Endothelial cell of umbilical vein (primary cell): Measurements from ENCODE around the gene RPSA. TPM values are rescaled to one million over a fixed set of nuclear protein-coding genes. Genes with fewer than 3 reads are reported as not detected.

Source experiments
- BruUV-seq: library from RNA; stranded (reverse); fragments of 400-500 nt; replicated peaks from 2 replicates; lab custom pipeline; 2021; lab: Mats Ljungman, UMichigan
- CTCF ChIA-PET: fragments of 300-600, 350-600 bp; sonication (Branson Sonifier 250); formaldehyde crosslinking; loops from one replicate; lab custom pipeline; 2021; ENCODE audit warnings: antibody characterized with exemption, inconsistent platforms; lab: Charles Lee
- POLR2A ChIA-PET: fragments of 300-600, 350-600 bp; sonication (Branson Sonifier 250); formaldehyde crosslinking; loops from one replicate; lab custom pipeline; 2021; ENCODE audit warnings: antibody characterized with exemption, inconsistent platforms; lab: Charles Lee
- DNase-seq: peaks from one replicate; pipeline ENCODE4 v3.0.0-alpha.2; 2011; ENCODE audit warnings: low read depth, low spot score
- FAIRE-seq: peaks from 2 replicates; lab custom pipeline; 2011; peaks lifted over from hg19 to GRCh38; lab: Jason Lieb, UNC
- H2AFZ ChIP-seq: 2 replicates; pipeline ENCODE4 v1.6.0; 2012; ENCODE audit warnings: low read depth, low read length, control low read depth, inconsistent platforms
- H3K27ac ChIP-seq: 2 replicates; pipeline ENCODE4 v1.5.1; 2011; ENCODE audit warnings: low read depth, mild to moderate bottlenecking, control low read depth, low read length, moderate library complexity; ENCODE audit not compliant: insufficient read depth
- H3K27me3 ChIP-seq, 2 experiments: 2 replicates each; pipeline versions ENCODE4 v1.6.0 to v1.6.1; 2011; ENCODE audit warnings: low read length in 2 of 2, mixed read lengths in 1 of 2; ENCODE audit not compliant: control insufficient read depth in 2 of 2, insufficient read depth in 2 of 2
- H3K36me3 ChIP-seq, 2 experiments: 2 replicates in 1 of 2; 3 replicates in 1 of 2; pipeline ENCODE4 v1.5.1; 2011; ENCODE audit warnings: low read length in 2 of 2, mild to moderate bottlenecking in 1 of 2, moderate library complexity in 1 of 2; ENCODE audit not compliant: control insufficient read depth in 2 of 2, insufficient read depth in 2 of 2; ENCODE audit errors: extremely low read depth in 1 of 2
- H3K4me1 ChIP-seq: 3 replicates; pipeline ENCODE4 v1.5.1; 2011; ENCODE audit warnings: mild to moderate bottlenecking, low read length; ENCODE audit not compliant: control insufficient read depth, insufficient read depth; ENCODE audit errors: extremely low read depth
- H3K4me2 ChIP-seq: 2 replicates; pipeline ENCODE4 v1.6.1; 2011; ENCODE audit warnings: low read length, control low read depth, mixed read lengths; ENCODE audit not compliant: insufficient read depth
- H3K4me3 ChIP-seq, 3 experiments: fragments of 200-600 bp in 1 of 3; sonication (generic), shearing (Covaris generic) in 1 of 3; replicated peaks in 1 of 3; 2 replicates each; pipeline ENCODE4 v1.5.1; 2011 to 2016; ENCODE audit warnings: control low read depth in 3 of 3, low read length in 3 of 3, mild to moderate bottlenecking in 2 of 3, inconsistent platforms in 1 of 3, low read depth in 1 of 3, moderate library complexity in 1 of 3; ENCODE audit not compliant: insufficient read depth in 1 of 3
- H3K79me2 ChIP-seq: 2 replicates; pipeline ENCODE4 v1.6.0; 2012; ENCODE audit warnings: low read length, inconsistent platforms; ENCODE audit not compliant: control insufficient read depth, insufficient read depth
- H3K9ac ChIP-seq: replicated peaks from 2 replicates; pipeline ENCODE3; 2011; ENCODE audit warnings: low read length, control low read depth; ENCODE audit not compliant: insufficient read depth; ENCODE audit errors: extremely low read depth
- H3K9me1 ChIP-seq: replicated peaks from 3 replicates; pipeline ENCODE4 v1.6.0; 2011; ENCODE audit warnings: mild to moderate bottlenecking, low read length; ENCODE audit not compliant: control insufficient read depth, insufficient read depth; ENCODE audit errors: extremely low read depth
- H3K9me3 ChIP-seq: replicated peaks from 2 replicates; pipeline ENCODE4 v1.5.1; 2012; ENCODE audit warnings: low read length, inconsistent platforms; ENCODE audit not compliant: control insufficient read depth, insufficient read depth
- H4K20me1 ChIP-seq: replicated peaks from 2 replicates; pipeline ENCODE3; 2011; ENCODE audit warnings: mild to moderate bottlenecking, low read length; ENCODE audit not compliant: control insufficient read depth, insufficient read depth; ENCODE audit errors: extremely low read depth
- EZH2 ChIP-seq: IDR thresholded peaks from 2 replicates; pipeline ENCODE4 v1.6.1; 2012; ENCODE audit warnings: borderline replicate concordance, low read depth, mild to moderate bottlenecking, moderate library complexity, low read length, inconsistent platforms; ENCODE audit not compliant: severe bottlenecking
- FOS ChIP-seq: IDR thresholded peaks from 2 replicates; pipeline ENCODE4 v1.6.1; 2011; ENCODE audit warnings: mild to moderate bottlenecking, low read length, moderate library complexity, borderline replicate concordance; ENCODE audit not compliant: insufficient read depth
- GATA2 ChIP-seq: IDR thresholded peaks from 2 replicates; pipeline ENCODE4 v1.7.0; 2011; ENCODE audit warnings: low read depth, mild to moderate bottlenecking, moderate library complexity, mixed read lengths, low read length; ENCODE audit not compliant: insufficient read length, insufficient read depth
- JUN ChIP-seq: IDR thresholded peaks from 2 replicates; pipeline ENCODE4 v1.6.1; 2011; ENCODE audit warnings: borderline replicate concordance, low read depth; ENCODE audit not compliant: insufficient read length, insufficient read depth
- MYC ChIP-seq: IDR thresholded peaks from one replicate; pipeline ENCODE4 v1.6.1; 2011; ENCODE audit warnings: mild to moderate bottlenecking, low read depth, low read length
- POLR2A ChIP-seq: IDR thresholded peaks from 2 replicates; pipeline ENCODE4 v1.6.1; 2012; ENCODE audit warnings: low read depth, mild to moderate bottlenecking, control low read depth, low read length
- POLR2AphosphoS5 ChIP-seq: IDR thresholded peaks from 2 replicates; pipeline ENCODE4 v1.6.1; 2012; ENCODE audit warnings: low read depth, mild to moderate bottlenecking, control low read depth, low read length, moderate library complexity; ENCODE audit not compliant: insufficient read depth
- dilution Hi-C: fragments of 300-500 bp; cut with MboI; formaldehyde crosslinking; loops from one replicate; pipeline ENCODE4 v1.15.0; 2019; ENCODE audit warnings: low sequenced_read_pairs; ENCODE audit not compliant: extremely low pct_ligation_motif_present
- intact Hi-C: fragments of 100-400 bp; cut with micrococcal nuclease; formaldehyde crosslinking; loops from one replicate; pipeline ENCODE4 v1.10.0; 2022
- polyA plus RNA-seq, 4 experiments: library from polyadenylated mRNA; depleted of rRNA in 3 of 4; stranded (reverse) in 3 of 4; unstranded in 1 of 4; fragments of >200 nt; gene quantifications; 2 replicates each; pipeline versions ENCODE4 v1.2.1 to v1.2.3, GENCODE V29; 2011 to 2012; ENCODE audit warnings: missing spikeins in 1 of 4
- total RNA-seq: library from RNA; stranded (reverse); gene quantifications from 2 replicates; pipeline ENCODE4 v1.2.3, GENCODE V29; 2021
- TF ChIP-seq, protein P1 (sequence below): IDR thresholded peaks from 2 replicates; pipeline ENCODE4 v1.6.1; 2011; ENCODE audit not compliant: insufficient read depth, insufficient read length
- TF ChIP-seq, protein P2 (sequence below), 2 donors: IDR thresholded peaks; 1 replicate in 1 of 2; 2 replicates in 1 of 2; pipeline ENCODE4 v1.5.1; 2011; ENCODE audit warnings: low read length in 2 of 2, mild to moderate bottlenecking in 2 of 2, moderate library complexity in 2 of 2, control low read depth in 1 of 2, inconsistent platforms in 1 of 2, low read depth in 1 of 2; ENCODE audit not compliant: insufficient read depth in 1 of 2; ENCODE audit errors: extremely low read depth in 1 of 2

The RPSA gene
- total and polyA plus RNA-seq, 2 donors (not counting 3 experiments of a cell fraction or from before 2014, with no cell fraction given) = 1,357 to 3,687 TPM

DNA sequence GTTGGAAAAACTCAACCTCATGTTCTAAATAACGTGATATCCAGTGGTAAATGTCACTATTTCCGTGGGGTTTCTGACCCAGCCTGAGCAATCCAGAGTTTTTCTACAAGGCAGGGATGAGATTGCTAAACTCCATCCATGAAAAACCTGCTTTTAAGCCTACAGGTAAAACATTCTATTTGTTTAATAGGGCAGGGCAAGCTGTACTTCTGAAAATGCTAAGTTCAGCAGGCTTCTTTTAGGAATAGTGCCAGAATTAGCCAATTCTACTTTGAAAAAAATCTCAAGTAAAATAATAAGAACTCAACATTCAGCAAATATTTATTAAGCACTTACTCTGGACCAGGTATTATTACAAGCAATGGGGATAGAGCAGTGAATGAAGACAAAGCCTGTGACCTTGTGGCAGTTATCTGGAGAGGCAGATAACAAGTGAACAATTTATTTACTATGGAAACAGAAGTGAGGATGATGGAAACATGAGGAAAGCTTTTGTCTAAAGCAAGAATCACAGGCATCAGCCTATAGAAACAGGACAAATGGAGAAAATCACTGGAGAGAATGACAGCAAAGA, 13.3 kb downstream of the RPSA start:
- no peak overlapping the region for H3K4me2 ChIP-seq
- H3K9me3 ChIP-seq = no peaks in the 10 kb centered on the region
- H3K36me3 ChIP-seq = no peaks in the 10 kb centered on the region
- no TSS peak for BruUV-seq
- ChIA-PET CTCF (no interaction called here), POLR2A (no interaction called here)
- no peak for DNase-seq
- peaks cover 0 to 4% of the 10 kb centered on the region in 2 experiments for H3K27me3 ChIP-seq
- H3K4me1 ChIP-seq = no peaks in the 10 kb centered on the region
- intact Hi-C loops (loop anchor here (10.0 kb wide), 1 partner anchor 895 kb away; no protein-coding TSS in a partner anchor), dilution Hi-C loops (no loop called here)
- no peak overlapping the region for H2AFZ ChIP-seq
- no peak overlapping the region for H3K4me3 ChIP-seq
- H3K9ac ChIP-seq = no peak overlapping the region
- TF ChIP-seq GATA2 (no peak), POLR2A (no peak), POLR2AphosphoS5 (no peak), FOS (no peak), EZH2 (no peak), MYC (no peak), JUN (no peak)
- TF ChIP-seq, protein P1, sequence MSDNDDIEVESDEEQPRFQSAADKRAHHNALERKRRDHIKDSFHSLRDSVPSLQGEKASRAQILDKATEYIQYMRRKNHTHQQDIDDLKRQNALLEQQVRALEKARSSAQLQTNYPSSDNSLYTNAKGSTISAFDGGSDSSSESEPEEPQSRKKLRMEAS = no peak
- TF ChIP-seq, protein P2, sequence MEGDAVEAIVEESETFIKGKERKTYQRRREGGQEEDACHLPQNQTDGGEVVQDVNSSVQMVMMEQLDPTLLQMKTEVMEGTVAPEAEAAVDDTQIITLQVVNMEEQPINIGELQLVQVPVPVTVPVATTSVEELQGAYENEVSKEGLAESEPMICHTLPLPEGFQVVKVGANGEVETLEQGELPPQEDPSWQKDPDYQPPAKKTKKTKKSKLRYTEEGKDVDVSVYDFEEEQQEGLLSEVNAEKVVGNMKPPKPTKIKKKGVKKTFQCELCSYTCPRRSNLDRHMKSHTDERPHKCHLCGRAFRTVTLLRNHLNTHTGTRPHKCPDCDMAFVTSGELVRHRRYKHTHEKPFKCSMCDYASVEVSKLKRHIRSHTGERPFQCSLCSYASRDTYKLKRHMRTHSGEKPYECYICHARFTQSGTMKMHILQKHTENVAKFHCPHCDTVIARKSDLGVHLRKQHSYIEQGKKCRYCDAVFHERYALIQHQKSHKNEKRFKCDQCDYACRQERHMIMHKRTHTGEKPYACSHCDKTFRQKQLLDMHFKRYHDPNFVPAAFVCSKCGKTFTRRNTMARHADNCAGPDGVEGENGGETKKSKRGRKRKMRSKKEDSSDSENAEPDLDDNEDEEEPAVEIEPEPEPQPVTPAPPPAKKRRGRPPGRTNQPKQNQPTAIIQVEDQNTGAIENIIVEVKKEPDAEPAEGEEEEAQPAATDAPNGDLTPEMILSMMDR (IDR thresholded peaks at IDR 0.05; ENCODE audit: extremely low read depth in 1 of 2, insufficient read depth in 1 of 2, low read depth in 1 of 2, low read length in 2 of 2) = no peak
- H3K79me2 ChIP-seq = no peaks in the 10 kb centered on the region
- FAIRE-seq = no peak
- no peak overlapping the region for H3K27ac ChIP-seq
- no peaks in the 10 kb centered on the region for H4K20me1 ChIP-seq
- no peaks in the 10 kb centered on the region for H3K9me1 ChIP-seq
